Stimulated activated CD4-positive, alpha-beta T cell treated with anti-CD3 and anti-CD28 coated beads, TNF-alpha, amount 100 ng/mL, for 4 hours (primary cell): ENCODE measurements around the gene CD151.

Source experiments
- DNase-seq, 3 experiments: peaks; one replicate each; pipeline ENCODE4 v3.0.0-alpha.2; 2020; ENCODE audit warnings: low read depth in 3 of 3

The CD151 gene

DNA sequence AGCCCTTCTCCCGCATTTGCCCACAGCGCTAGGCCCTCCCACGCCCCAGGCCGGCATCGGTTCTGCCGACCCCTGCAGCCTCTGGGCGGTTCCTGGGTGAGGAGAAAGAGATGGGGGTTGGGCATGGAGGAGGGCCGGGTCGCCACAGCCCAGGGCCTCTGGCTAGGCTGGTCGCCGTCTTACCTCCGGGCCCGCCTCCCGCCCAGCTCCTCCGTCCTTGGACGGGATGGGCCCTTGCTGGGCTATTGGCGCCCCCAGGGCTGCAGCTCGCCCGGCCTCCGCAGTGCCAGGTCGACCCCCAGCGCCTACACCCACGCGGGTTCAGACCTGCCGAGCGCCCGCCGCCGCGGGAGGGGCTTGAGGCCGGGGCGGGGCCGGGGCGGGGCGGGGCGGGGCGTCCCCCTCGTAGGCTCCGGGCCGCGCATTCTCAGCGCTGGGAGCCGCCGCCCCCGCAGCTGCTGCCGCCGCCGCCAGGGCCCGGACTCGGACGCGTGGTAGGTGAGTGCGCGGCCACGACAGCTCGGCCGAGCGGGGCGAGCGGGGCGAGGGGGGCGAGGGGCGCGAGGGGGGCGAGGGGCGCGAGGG lies at the start of gene CD151:
CD151 (plus strand) TSS at position 424 of the 585 bp plus-strand sequence. CDS start 3,118 bp downstream, outside the sequence.
- DNase-seq = peak in 2 of 3 experiments; percentile 35 to 42

- DNase-seq = no peak
Observed at GRCh38 chr11:783581-784015, 49.2 kb upstream of the CD151 start.

DNA sequence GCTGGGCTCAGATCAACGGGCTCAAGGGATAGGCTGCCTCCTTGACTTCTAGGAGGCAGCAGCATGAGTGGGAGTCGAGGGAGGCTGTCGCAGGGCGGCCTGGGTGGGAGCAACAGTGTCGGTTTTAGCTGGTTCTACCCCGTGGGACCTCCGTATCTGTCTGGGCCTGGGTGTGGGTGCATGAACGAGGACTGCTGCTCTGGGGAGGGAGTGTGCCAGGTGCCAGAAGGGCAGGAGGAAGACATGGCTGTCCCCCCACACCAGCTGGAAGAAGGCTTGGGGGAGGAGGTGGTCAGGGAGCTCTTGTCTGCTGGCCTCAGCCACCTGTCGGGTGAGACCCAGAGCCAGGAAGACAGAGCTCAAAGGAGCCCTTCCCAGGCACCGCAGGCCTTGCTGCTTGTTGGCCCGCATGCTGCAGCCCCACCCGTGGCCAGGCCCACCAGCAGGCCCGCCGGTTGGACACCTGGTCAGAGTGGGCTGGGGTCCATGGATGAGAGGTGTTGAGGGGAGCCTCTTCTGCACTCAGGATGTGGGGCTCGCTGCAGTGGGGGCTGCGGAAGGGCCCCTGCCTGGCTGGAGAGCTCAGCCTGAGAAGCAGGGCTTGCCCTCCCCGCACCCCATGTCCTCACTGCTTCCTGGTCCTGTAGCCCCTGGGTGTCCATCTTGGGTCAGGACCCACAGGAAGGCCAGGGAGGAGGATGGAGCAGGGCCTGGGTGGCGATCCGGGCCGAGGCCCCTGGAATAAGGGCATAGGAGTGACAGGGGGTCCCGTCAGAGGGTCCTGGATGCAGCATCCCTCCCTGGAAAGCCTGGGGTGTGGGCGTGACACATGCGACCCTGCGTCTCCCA lies 46.3 kb upstream of the CD151 start:
- DNase-seq = no peak

GRCh38 chr11:787084-787675 lies 45.6 kb upstream of the CD151 start:
- no peak for DNase-seq

GRCh38 chr11:788009-788640 lies 44.6 kb upstream of the CD151 start:
- DNase-seq = no peak

GRCh38 chr11:788953-789940 lies 43.5 kb upstream of the CD151 start:
- no peak for DNase-seq

GRCh38 chr11:789943-790342 lies 42.8 kb upstream of the CD151 start, which contains the start of gene CEND1:
CEND1 (minus strand) TSS chr11:790090; CDS start chr11:788576, 1,514 bp downstream.
- peak in 1 of 3 experiments; percentile 35 for DNase-seq

- no peak for DNase-seq
Observed at GRCh38 chr11:790721-791564, 41.8 kb upstream of the CD151 start.

DNA sequence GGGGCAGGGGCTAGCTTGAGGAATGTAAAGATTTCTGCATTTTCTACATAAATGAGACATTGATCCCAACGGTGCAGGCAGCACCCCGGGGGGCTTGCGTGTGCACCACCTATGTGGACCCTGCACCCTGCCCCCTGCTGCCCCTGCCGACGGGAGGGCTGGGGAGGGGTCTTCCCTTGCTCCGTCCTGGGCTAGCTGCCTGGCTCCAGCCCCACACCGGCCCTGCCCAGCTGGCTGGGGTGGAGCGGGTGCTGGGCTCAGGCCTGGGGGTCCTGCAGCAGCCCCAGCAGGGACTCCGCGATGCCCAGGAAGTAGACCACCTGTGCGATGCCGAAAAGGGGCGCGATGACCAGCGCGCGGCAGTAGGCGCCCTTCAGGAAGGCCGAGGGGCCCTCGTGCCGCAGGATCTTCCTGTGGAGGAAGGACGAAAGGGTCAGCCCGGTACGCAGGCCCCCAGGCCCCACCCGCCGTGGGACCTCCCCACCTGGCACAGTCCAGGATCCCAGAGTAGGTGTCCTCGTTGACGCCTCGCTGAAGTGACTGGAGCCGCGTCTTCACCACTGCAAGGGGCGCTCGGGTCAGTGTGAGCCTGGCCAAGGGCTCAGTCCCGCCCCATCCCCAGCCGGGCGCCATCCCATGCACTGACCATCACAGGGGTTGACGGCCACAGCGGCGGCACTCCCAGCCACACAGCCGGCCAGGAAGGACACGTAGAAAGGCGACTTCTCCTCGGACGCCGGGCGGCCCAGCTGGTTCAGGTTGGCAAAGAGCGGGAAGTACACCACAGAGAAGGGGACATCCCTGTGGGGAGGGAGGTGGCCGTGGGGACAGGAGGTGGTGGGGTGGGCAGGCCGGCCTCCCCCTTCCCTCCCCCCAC lies 40.9 kb upstream of the CD151 start:
- no peak for DNase-seq

GRCh38 chr11:792535-792821 lies 40.3 kb upstream of the CD151 start:
- no peak for DNase-seq

DNA sequence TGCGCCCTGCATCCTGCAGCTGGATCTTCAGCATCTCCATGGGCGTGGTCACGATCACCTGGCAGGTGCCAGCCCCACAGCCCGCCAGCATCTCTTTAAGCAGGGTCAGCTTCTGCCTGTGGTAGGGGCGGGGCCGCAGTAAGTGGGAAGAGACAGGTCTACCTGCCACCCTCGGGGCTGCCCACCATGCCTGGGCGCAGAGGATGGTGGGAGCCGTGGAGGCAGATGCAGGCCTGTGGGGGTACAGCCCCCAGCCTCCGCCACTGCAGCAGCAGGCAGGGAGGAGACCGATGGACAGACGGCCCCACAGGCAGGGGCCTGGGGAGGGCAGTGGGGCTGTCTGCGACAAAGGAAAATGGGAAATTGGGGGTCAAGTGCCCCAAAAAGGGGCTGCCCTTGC lies 39.9 kb upstream of the CD151 start:
- DNase-seq = no peak

GRCh38 chr11:793556-793955 lies 39.2 kb upstream of the CD151 start:
- DNase-seq = no peak

DNA sequence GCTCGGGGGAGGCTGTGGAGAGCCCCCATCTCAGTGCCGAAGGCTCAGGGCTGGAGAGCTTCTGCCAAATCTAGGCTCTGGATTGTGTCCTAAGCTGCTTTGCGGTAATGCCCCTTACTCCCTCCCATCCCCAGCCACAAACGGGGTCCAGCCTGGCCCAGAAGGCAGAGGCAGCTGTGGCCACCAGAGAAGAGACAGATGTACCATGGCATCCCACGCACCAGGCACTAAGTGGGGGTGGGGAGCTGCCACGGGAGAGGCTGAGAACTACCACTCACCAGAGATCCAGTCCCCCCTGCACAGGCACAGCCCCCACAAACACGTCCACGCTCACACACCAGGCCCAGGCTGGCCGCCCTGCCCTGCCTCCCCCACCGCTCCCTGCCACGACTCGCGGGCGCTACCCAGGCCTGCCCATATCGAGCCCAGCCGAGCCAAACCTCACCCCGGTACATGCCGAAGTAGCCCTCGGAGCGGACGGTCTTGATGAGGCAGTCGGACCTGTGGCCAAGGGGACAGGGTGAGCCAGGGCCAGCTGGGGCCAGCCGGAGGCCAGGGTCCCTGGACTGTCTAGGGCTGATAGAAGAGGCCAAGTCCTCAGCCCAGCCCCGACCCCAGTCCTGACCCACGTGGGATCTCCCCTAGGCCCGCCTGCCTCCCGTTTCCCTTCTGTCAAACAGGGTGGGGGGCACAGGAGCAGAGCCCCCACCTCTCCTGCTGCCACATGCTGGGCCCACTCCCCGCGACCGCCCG lies 38.6 kb upstream of the CD151 start:
- DNase-seq = no peak

DNA sequence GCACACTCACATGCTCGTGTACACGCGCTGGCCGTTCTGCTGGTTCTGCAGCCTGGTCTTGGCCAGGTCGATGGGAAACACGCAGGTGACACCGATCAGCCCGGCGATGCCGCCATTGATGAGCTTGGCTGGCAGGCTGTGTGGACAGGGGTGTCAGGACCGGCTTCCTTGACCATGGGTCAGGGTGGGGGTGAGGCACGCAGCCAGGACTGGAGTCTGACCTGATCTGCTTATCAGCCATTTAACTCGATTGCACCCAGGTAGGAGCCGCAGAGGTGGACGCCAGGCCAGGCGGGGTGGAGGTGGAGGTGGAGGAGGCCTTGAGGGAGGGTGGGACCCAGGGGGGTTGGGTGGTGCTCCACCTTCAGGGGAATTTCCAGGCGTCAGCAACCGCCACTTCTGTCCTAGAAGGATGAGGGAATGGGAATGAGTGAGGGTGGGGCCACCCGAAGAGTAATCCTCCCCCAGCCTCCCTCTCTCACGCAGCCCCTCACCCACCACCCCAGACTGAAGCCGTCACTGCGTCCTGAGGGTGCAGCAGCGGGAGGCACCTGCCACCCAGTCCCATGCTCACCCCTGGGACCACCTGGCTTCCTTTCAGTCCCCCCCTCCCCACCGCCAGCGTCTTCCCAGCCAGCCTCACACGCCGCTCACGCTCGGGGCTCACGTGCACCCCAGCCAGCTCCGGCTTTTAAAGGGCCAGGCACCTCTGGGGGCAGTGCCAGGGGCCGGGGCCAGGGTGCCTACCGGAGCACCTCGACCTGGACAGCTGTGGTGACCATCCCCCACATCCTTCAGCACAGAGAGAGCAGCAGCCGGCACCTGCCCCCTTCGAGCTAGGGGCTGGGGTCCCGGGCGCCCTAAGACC lies 37.8 kb upstream of the CD151 start:
- no peak for DNase-seq

DNA sequence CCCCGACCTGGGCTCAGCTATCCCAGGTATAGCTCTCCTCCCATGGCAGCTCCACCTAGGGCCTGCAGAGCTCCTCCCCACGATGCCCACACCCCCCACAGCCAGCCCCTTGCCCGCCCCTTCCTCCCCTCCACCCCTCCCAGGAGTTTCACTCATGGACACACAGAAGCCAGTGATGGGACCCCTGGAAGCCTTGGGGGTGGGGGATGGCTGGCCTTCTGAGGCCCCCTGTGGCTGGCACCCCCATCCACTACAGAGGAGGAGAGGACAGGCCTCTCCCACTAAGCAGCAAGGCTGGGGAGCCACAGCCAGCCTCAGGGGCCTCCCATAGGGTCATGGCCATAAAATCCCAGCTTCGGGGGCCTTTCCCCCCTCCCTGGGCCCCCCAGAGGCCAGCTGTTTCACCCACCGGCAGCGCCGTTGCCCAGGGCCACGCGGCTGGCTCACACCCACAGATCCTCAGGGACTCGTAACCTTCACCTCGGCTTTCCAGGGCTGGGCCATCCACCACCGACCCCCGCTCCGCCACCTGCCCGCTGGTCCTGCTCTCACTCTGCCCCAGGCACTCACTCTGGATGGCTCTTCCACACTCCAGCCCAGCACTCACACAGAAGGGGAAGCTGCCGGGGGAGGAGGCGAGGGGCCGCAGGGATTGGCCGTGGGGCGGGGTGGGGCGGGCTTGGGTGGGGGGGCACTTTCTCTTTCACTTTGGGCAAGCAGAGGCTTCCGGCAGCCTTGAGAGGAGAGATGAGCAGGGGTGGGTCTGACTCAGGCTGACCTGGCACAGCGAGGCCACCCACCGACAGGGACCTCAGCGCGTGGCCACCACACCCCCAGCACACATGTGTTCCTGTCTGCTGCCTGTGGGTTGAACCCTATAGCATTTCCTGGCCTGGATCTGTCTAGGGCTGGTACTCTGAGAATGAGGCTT lies 36.9 kb upstream of the CD151 start:
- DNase-seq = peak; percentile 66 to 75 (median 69)

DNA sequence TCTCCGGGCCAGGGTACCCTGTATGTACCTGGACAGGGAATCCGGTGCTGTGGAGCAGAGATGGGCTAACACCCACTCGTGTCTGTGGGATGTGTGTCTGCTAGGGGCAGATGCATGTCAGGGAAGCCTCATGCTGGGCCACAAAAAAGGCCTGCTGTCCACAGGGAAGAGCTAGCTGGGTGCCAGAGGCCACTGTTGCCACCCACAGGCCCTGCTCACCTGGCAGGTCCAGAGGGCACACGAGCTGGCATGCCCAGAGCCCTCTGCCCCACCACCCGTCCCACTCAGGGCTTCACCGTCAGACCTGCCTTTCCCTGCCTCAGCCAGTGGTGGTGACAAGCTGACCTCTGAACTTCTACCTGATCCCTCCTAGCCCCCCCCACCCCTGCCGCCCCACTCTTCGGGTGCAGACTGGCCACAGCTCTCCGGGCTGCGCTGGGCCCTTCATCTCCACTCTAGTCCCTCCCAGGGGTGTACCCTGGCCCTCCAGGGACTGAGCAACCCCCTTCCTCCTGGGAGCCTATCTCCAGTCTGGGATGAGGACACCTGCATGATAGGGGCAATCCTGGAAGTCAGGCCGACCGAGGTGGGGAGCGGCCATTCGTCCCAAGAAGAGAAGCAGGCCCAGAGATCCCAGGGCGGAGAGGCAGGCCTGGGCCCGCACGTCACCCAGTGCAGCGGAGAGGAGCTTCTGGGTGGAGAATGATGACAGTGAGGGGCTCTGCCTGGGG lies 36.0 kb upstream of the CD151 start:
- no peak for DNase-seq
